Naive thymus-derived CD4-positive, alpha-beta T cell (primary cell): ENCODE data around the gene PIK3R2. TPM values are rescaled to one million over a fixed set of nuclear protein-coding genes. Genes with fewer than 3 reads are reported as not detected.
"Not testable (repeated sequence)": the region's sequence is repeated elsewhere in the genome, so short reads cannot be mapped to it uniquely, and the experiment has no call there.

Experiments
- ATAC-seq: fragments of 150-1000 bp; cut with Tn5 transposase; 2 replicates; pipeline ENCODE4 v1.10.0; 2021; ENCODE audit warnings: mild to moderate bottlenecking, moderate library complexity
- CTCF ChIA-PET: fragments of 350-600 bp; sonication (Branson Sonifier 250); formaldehyde crosslinking; loops from one replicate; lab custom pipeline; 2021; ENCODE audit warnings: antibody characterized with exemption; lab: Charles Lee
- POLR2A ChIA-PET: fragments of 350-600 bp; sonication (Branson Sonifier 250); formaldehyde crosslinking; loops from one replicate; lab custom pipeline; 2021; ENCODE audit warnings: antibody characterized with exemption, inconsistent platforms; lab: Charles Lee
- DNase-seq, 9 donors: peaks; one replicate each; pipeline versions ENCODE4 v3.0.0 to v3.0.0-alpha.2; 2020 to 2022; ENCODE audit warnings: mixed read lengths in 1 of 9
- H3K27ac ChIP-seq: one replicate; pipeline ENCODE4 v1.7.0; 2013; ENCODE audit warnings: mild to moderate bottlenecking, low read depth, low read length, moderate library complexity
- H3K27me3 ChIP-seq, 2 donors: one replicate each; pipeline ENCODE4 v1.7.0; 2013; ENCODE audit warnings: low read length in 2 of 2, mild to moderate bottlenecking in 2 of 2, moderate library complexity in 2 of 2; ENCODE audit not compliant: control insufficient read depth in 2 of 2, insufficient read depth in 2 of 2
- H3K36me3 ChIP-seq, 3 experiments: 1 replicate in 2 of 3; 2 replicates in 1 of 3; pipeline ENCODE4 v1.7.0; 2013; ENCODE audit warnings: low read length in 3 of 3, mild to moderate bottlenecking in 3 of 3, moderate library complexity in 1 of 3; ENCODE audit not compliant: insufficient read depth in 3 of 3, control insufficient read depth in 2 of 3
- H3K4me1 ChIP-seq, 2 donors: one replicate each; pipeline ENCODE4 v1.7.0; 2013; ENCODE audit warnings: low read length in 2 of 2, mild to moderate bottlenecking in 2 of 2, moderate library complexity in 1 of 2; ENCODE audit not compliant: control insufficient read depth in 2 of 2, insufficient read depth in 2 of 2
- H3K4me3 ChIP-seq: 2 replicates; pipeline ENCODE4 v1.7.0; 2013; ENCODE audit warnings: mild to moderate bottlenecking, low read length
- H3K9me3 ChIP-seq, 3 experiments: 1 replicate in 2 of 3; 2 replicates in 1 of 3; pipeline ENCODE4 v1.7.0; 2013; ENCODE audit warnings: low read length in 3 of 3; ENCODE audit not compliant: control insufficient read depth in 2 of 3
- H3K27ac Mint-ChIP-seq, 9 donors: one replicate each; pipeline ENCODE4 v1.8.0; 2020 to 2022; ENCODE audit warnings: mixed read lengths in 9 of 9, mild to moderate bottlenecking in 8 of 9, moderate library complexity in 5 of 9, inconsistent platforms in 2 of 9
- H3K27me3 Mint-ChIP-seq, 5 donors: one replicate each; pipeline ENCODE4 v1.8.0; 2021 to 2022; ENCODE audit warnings: mixed read lengths in 5 of 5, mild to moderate bottlenecking in 1 of 5
- H3K36me3 Mint-ChIP-seq, 5 donors: one replicate each; pipeline ENCODE4 v1.8.0; 2020 to 2022; ENCODE audit warnings: mixed read lengths in 5 of 5, mild to moderate bottlenecking in 3 of 5, inconsistent platforms in 1 of 5
- H3K4me1 Mint-ChIP-seq, 7 donors: one replicate each; pipeline ENCODE4 v1.8.0; 2020 to 2022; ENCODE audit warnings: mixed read lengths in 7 of 7, mild to moderate bottlenecking in 3 of 7, inconsistent platforms in 1 of 7
- H3K4me3 Mint-ChIP-seq, 10 donors: one replicate each; pipeline ENCODE4 v1.8.0; 2020 to 2022; ENCODE audit warnings: mild to moderate bottlenecking in 10 of 10, mixed read lengths in 10 of 10, moderate library complexity in 6 of 10, inconsistent platforms in 2 of 10
- H3K9me3 Mint-ChIP-seq, 11 donors: one replicate each; pipeline ENCODE4 v1.8.0; 2020 to 2022; ENCODE audit warnings: mixed read lengths in 11 of 11, mild to moderate bottlenecking in 4 of 11, inconsistent platforms in 1 of 11, moderate library complexity in 1 of 11
- intact Hi-C, 2 donors: fragments of 100-400 bp; cut with micrococcal nuclease; formaldehyde crosslinking; loops; one replicate each; pipeline ENCODE4 v1.15.1; 2023
- polyA plus RNA-seq, 2 donors: library from polyadenylated mRNA; unstranded; fragments of 300-500 nt; fragmentation: Illumina TruSeq; gene quantifications; one replicate each; pipeline ENCODE4 v1.2.3, GENCODE V29; 2021
- total RNA-seq, 6 experiments: library from RNA in 5 of 6; stranded (reverse) in 5 of 6; gene quantifications; 1 replicate in 5 of 6; 2 replicates in 1 of 6; pipeline ENCODE4 v1.2.3 and lab custom pipeline; 2021 to 2026

The PIK3R2 gene
- total and polyA plus RNA-seq, 7 experiments from 2014 or later: 2.2 to 24.6 (median 12.7) TPM

- H3K4me1 ChIP-seq: peaks cover 10 to 22% of the 10 kb centered on the region in 2 donors
- peaks cover 0 to 5% (median 0%) of the 10 kb centered on the region in 5 donors for H3K36me3 Mint-ChIP-seq
- H3K9me3 ChIP-seq: no peaks in the 10 kb centered on the region
- H3K4me3 Mint-ChIP-seq: no peak overlapping the region
- ChIA-PET CTCF (interaction anchor here (0.6 to 1.5 kb wide), 4 partner anchors 38 to 96 kb away, joined by 3 to 5 read pairs (median 4); no protein-coding TSS in a partner anchor), POLR2A (interaction anchor here (0.7 kb wide), 1 partner anchor 35 kb away, joined by 3 read pairs; the partner anchor contains the start of gene MPV17L2)
- H3K27me3 ChIP-seq: no peaks in the 10 kb centered on the region
- peaks cover 0 to 22% (median 0%) of the 10 kb centered on the region in 3 experiments for H3K36me3 ChIP-seq
- ATAC-seq (no peak), DNase-seq (no peak)
- H3K4me3 ChIP-seq: no peak overlapping the region
- intact Hi-C loops: loop anchor here in 1 of 2 donors (10.0 kb wide), 1 partner anchor 223 kb away; the partner anchor contains the start of gene CCDC124
- no peak overlapping the region for H3K27ac Mint-ChIP-seq
- no peaks in the 10 kb centered on the region for H3K27me3 Mint-ChIP-seq
- H3K9me3 Mint-ChIP-seq: peaks cover 0 to 2% (median 0%) of the 10 kb centered on the region in 11 donors
- H3K4me1 Mint-ChIP-seq: peaks cover 9 to 30% (median 22%) of the 10 kb centered on the region in 7 donors
- H3K27ac ChIP-seq: no peak overlapping the region
These were observed 4.6 kb downstream of the PIK3R2 start for GRCh38 chr19:18157465-18158063.

- Mint-ChIP-seq H3K27ac (peak overlapping the region in 2 of 9 donors; percentile 38 to 65), H3K4me3 (no peak overlapping the region), H3K27me3 (no peaks in the 10 kb centered on the region), H3K9me3 (peaks cover 0 to 2% (median 0%) of the 10 kb centered on the region in 11 donors), H3K4me1 (peaks cover 9 to 30% (median 22%) of the 10 kb centered on the region in 7 donors), H3K36me3 (peaks cover 0 to 10% (median 4%) of the 10 kb centered on the region in 5 donors)
- Histone ChIP-seq H3K27ac (peak overlapping the region; percentile 14), H3K36me3 (peaks cover 0 to 30% (median 5%) of the 10 kb centered on the region in 3 experiments), H3K4me3 (no peak overlapping the region), H3K4me1 (peaks cover 10 to 22% of the 10 kb centered on the region in 2 donors), H3K27me3 (no peaks in the 10 kb centered on the region), H3K9me3 (no peaks in the 10 kb centered on the region)
- DNase-seq (no peak), ATAC-seq (no peak)
- intact Hi-C loops: loop anchor here in 1 of 2 donors (10.0 kb wide), 1 partner anchor 224 kb away; the partner anchor contains the start of gene CCDC124
- ChIA-PET POLR2A (no interaction called here), CTCF (interaction anchor here (1.2 to 1.5 kb wide), 3 partner anchors 39 to 94 kb away, joined by 3 to 4 read pairs (median 3); no protein-coding TSS in a partner anchor)
These were observed 5.5 kb downstream of the PIK3R2 start for GRCh38 chr19:18158467-18158866.

- not testable (repeated sequence) for H3K27ac Mint-ChIP-seq, H3K4me3 ChIP-seq, ATAC-seq, H3K9me3 Mint-ChIP-seq, H3K27me3 ChIP-seq, H3K27me3 Mint-ChIP-seq, H3K4me3 Mint-ChIP-seq, H3K9me3 ChIP-seq, DNase-seq, H3K27ac ChIP-seq
- Mint-ChIP-seq H3K36me3 (peaks cover 0 to 10% (median 4%) of the 10 kb centered on the region in 5 donors), H3K4me1 (peaks cover 6 to 25% (median 18%) of the 10 kb centered on the region in 7 donors)
- ChIA-PET CTCF (interaction anchor here (0.6 to 1.7 kb wide), 3 partner anchors 46 to 1108 kb away, joined by 3 to 5 read pairs (median 5); no protein-coding TSS in a partner anchor), POLR2A (interaction anchor here (2.2 kb wide), 1 partner anchor 40 kb away, joined by 10 read pairs; no protein-coding TSS in a partner anchor)
- intact Hi-C loops: loop anchor here in 1 of 2 donors (10.0 kb wide), 1 partner anchor 224 kb away; the partner anchor contains the start of gene CCDC124
- H3K4me1 ChIP-seq: peaks cover 5 to 17% of the 10 kb centered on the region in 2 donors
- H3K36me3 ChIP-seq: peaks cover 0 to 32% (median 7%) of the 10 kb centered on the region in 3 experiments
These were observed 6.2 kb downstream of the PIK3R2 start for GRCh38 chr19:18159059-18159616.

- H3K36me3 Mint-ChIP-seq: peaks cover 0 to 10% (median 4%) of the 10 kb centered on the region in 5 donors
- H3K27ac Mint-ChIP-seq: no peak overlapping the region
- ChIA-PET POLR2A (interaction anchor here (0.9 to 2.2 kb wide), 4 partner anchors 40 to 93 kb away, joined by 3 to 10 read pairs (median 6); no protein-coding TSS in a partner anchor), CTCF (interaction anchor here (0.6 to 2.5 kb wide), 4 partner anchors 41 to 1109 kb away, joined by 3 to 14 read pairs (median 5); no protein-coding TSS in a partner anchor)
- intact Hi-C loops: loop anchor here (2.0 to 10.0 kb wide), 2 partner anchors 45 to 225 kb away; partner anchors contain the start of genes CCDC124 (in 1 of the 2) and RAB3A (in 1 of the 2)
- H3K4me3 Mint-ChIP-seq: peak overlapping the region in 1 of 10 donors; percentile 57
- H3K27me3 Mint-ChIP-seq: no peaks in the 10 kb centered on the region
- no peaks in the 10 kb centered on the region for H3K9me3 Mint-ChIP-seq
- Histone ChIP-seq H3K27ac (no peak overlapping the region), H3K4me1 (peaks cover 0 to 13% of the 10 kb centered on the region in 2 donors), H3K36me3 (peaks cover 0 to 32% (median 7%) of the 10 kb centered on the region in 3 experiments), H3K9me3 (no peaks in the 10 kb centered on the region), H3K4me3 (no peak overlapping the region), H3K27me3 (no peaks in the 10 kb centered on the region)
- DNase-seq (no peak), ATAC-seq (no peak)
- H3K4me1 Mint-ChIP-seq: peaks cover 0 to 19% (median 12%) of the 10 kb centered on the region in 7 donors
These were observed 6.8 kb downstream of the PIK3R2 start for GRCh38 chr19:18159810-18160209.

GRCh38 chr19:18160493-18160970, 7.6 kb downstream of the PIK3R2 start:
- Mint-ChIP-seq H3K4me1 (peaks cover 0 to 19% (median 10%) of the 10 kb centered on the region in 7 donors), H3K27ac (peak overlapping the region in 6 of 9 donors; percentile 20 to 72 (median 66)), H3K9me3 (no peaks in the 10 kb centered on the region), H3K27me3 (no peaks in the 10 kb centered on the region), H3K4me3 (peak overlapping the region; percentile 23 to 78 (median 56)), H3K36me3 (peaks cover 1 to 11% (median 5%) of the 10 kb centered on the region in 5 donors)
- H3K4me3 ChIP-seq: no peak overlapping the region
- intact Hi-C loops: loop anchor here in 1 of 2 donors (2.0 kb wide), 1 partner anchor 44 kb away; the partner anchor contains the start of gene RAB3A
- CTCF ChIA-PET: interaction anchor here (0.9 to 2.5 kb wide), 4 partner anchors 41 to 222 kb away, joined by 3 to 14 read pairs (median 5); no protein-coding TSS in a partner anchor
- POLR2A ChIA-PET: interaction anchor here (0.6 to 2.2 kb wide), 8 partner anchors 33 to 157 kb away, joined by 3 to 10 read pairs (median 4); partner anchors contain the start of genes JUND and MPV17L2
- H3K4me1 ChIP-seq: peaks cover 0 to 13% of the 10 kb centered on the region in 2 donors
- ATAC-seq (no peak), DNase-seq (no peak)
- peak overlapping the region; percentile 62 for H3K27ac ChIP-seq
- peaks cover 0 to 37% (median 7%) of the 10 kb centered on the region in 3 experiments for H3K36me3 ChIP-seq
- no peaks in the 10 kb centered on the region for H3K27me3 ChIP-seq
- no peaks in the 10 kb centered on the region for H3K9me3 ChIP-seq
